Upper lobe of right lung (tissue), 1 donor: Measurements from ENCODE around the gene A4GALT. TPM values are rescaled to one million over a fixed set of nuclear protein-coding genes. Genes with fewer than 3 reads are reported as not detected.
A peak's percentile ranks its signal among the peaks of the same experiment; 100 is the strongest.

ENCODE experiments used
- ATAC-seq: fragments of 200-7000 bp; cut with Tn5 transposase; one replicate; pipeline ENCODE4 v1.9.1; 2020; ENCODE audit warnings: mild to moderate bottlenecking, moderate library complexity
- DNase-seq: peaks from one replicate; pipeline ENCODE4 v3.0.0-alpha.2; 2020
- H3K27ac ChIP-seq: fragments of 200-600 bp; one replicate; pipeline ENCODE4 v1.8.0; 2022
- H3K27me3 ChIP-seq: fragments of 200-600 bp; one replicate; pipeline ENCODE4 v1.8.0; 2022; ENCODE audit warnings: mild to moderate bottlenecking
- H3K36me3 ChIP-seq: fragments of 200-600 bp; one replicate; pipeline ENCODE4 v1.8.0; 2022
- H3K4me1 ChIP-seq: fragments of 200-600 bp; one replicate; pipeline ENCODE4 v1.8.0; 2022
- H3K4me3 ChIP-seq: fragments of 200-600 bp; one replicate; pipeline ENCODE4 v1.8.0; 2022; ENCODE audit warnings: mild to moderate bottlenecking
- H3K9me3 ChIP-seq: fragments of 200-600 bp; one replicate; pipeline ENCODE4 v1.8.0; 2022
- CTCF ChIP-seq: fragments of 200-600 bp; IDR thresholded peaks from one replicate; pipeline ENCODE4 v1.8.0; 2022; ENCODE audit warnings: antibody characterized with exemption
- intact Hi-C: fragments of 100-400 bp; cut with DNase I; formaldehyde crosslinking; loops from one replicate; pipeline ENCODE4 v1.11.0; 2022
- total RNA-seq: library from RNA; stranded (reverse); fragmentation: NEBNext Ultra II Directional; extraction: Animal tissue kit (Norgen Biotek cat#: 25700); gene quantifications from one replicate; pipeline ENCODE4 v1.2.1, GENCODE V29; 2021
- donor health status: DM: no; HTN: yes; CAD: no; lungs with severe emphysema.

A4GALT gene
- total RNA-seq, 1 donor from 2014 or later: 25.7 TPM

GRCh38 chr22:42654436-42655073, 66.1 kb downstream of the A4GALT start:
- no peak for DNase-seq
- TF ChIP-seq CTCF: no peak
- intact Hi-C loops: loop anchor here (10.0 kb wide), 2 partner anchors 60 to 160 kb away; no protein-coding TSS in a partner anchor

GRCh38 chr22:42653999-42654398, 66.7 kb downstream of the A4GALT start:
- DNase-seq (no peak), ATAC-seq (no peak)
- H3K36me3 ChIP-seq: no peaks in the 10 kb centered on the region
- intact Hi-C loops: loop anchor here (10.0 kb wide), 2 partner anchors 61 to 161 kb away; no protein-coding TSS in a partner anchor
- no peak for TF ChIP-seq CTCF
- H3K4me1 ChIP-seq: no peaks in the 10 kb centered on the region
- H3K4me3 ChIP-seq: no peak overlapping the region
- no peaks in the 10 kb centered on the region for H3K27me3 ChIP-seq
- no peak overlapping the region for H3K27ac ChIP-seq
- H3K9me3 ChIP-seq: no peaks in the 10 kb centered on the region

More at GRCh38 chr22:42654436-42655073, 66.1 kb downstream of the A4GALT start:
- H3K9me3 ChIP-seq: no peaks in the 10 kb centered on the region
- no peaks in the 10 kb centered on the region for H3K4me1 ChIP-seq
- H3K4me3 ChIP-seq: no peak overlapping the region
- H3K27me3 ChIP-seq: no peaks in the 10 kb centered on the region
- no peaks in the 10 kb centered on the region for H3K36me3 ChIP-seq
- H3K27ac ChIP-seq: no peak overlapping the region
- no peak for ATAC-seq

- H3K27ac ChIP-seq: no peak overlapping the region
- no peak for TF ChIP-seq CTCF
- peaks cover 24% of the 10 kb centered on the region for H3K4me1 ChIP-seq
- no peak overlapping the region for H3K4me3 ChIP-seq
- no peaks in the 10 kb centered on the region for H3K27me3 ChIP-seq
- intact Hi-C loops: loop anchor here (10.0 kb wide), 2 partner anchors 64 to 164 kb away; no protein-coding TSS in a partner anchor
- ATAC-seq (no peak), DNase-seq (no peak)
- H3K9me3 ChIP-seq: no peaks in the 10 kb centered on the region
- no peaks in the 10 kb centered on the region for H3K36me3 ChIP-seq
Observed at GRCh38 chr22:42651134-42651533, 69.5 kb downstream of the A4GALT start.

GRCh38 chr22:42649246-42650099, 71.2 kb downstream of the A4GALT start, which contains the start of gene CYB5R3:
CYB5R3 (minus strand) TSS chr22:42649392; CDS start chr22:42649315, 77 bp downstream.
- H3K27ac ChIP-seq: peak within 1 kb of the TSS; percentile 92
- intact Hi-C loops: loop anchor here (10.0 kb wide), 2 partner anchors 65 to 165 kb away; no protein-coding TSS in a partner anchor
- H3K9me3 ChIP-seq: no peaks in the 10 kb centered on the region
- ATAC-seq (peak; percentile 87), DNase-seq (peak; percentile 93)
- no peaks in the 10 kb centered on the region for H3K36me3 ChIP-seq
- peaks cover 41% of the 10 kb centered on the region for H3K4me1 ChIP-seq
- peak within 1 kb of the TSS; percentile 93 for H3K4me3 ChIP-seq
- TF ChIP-seq CTCF: no peak
- H3K27me3 ChIP-seq: no peaks in the 10 kb centered on the region

GRCh38 chr22:42648368-42649245, 72.1 kb downstream of the A4GALT start:
- peak overlapping the region; percentile 92 for H3K27ac ChIP-seq
- ATAC-seq (peak; percentile 65), DNase-seq (peak; percentile 87)
- no peaks in the 10 kb centered on the region for H3K9me3 ChIP-seq
- no peaks in the 10 kb centered on the region for H3K27me3 ChIP-seq
- H3K4me1 ChIP-seq: peaks cover 49% of the 10 kb centered on the region
- peak overlapping the region; percentile 93 for H3K4me3 ChIP-seq
- H3K36me3 ChIP-seq: no peaks in the 10 kb centered on the region
- intact Hi-C loops: no loop called here
- TF ChIP-seq CTCF: no peak
